Common myeloid progenitor, CD34-positive (primary cell): ENCODE measurements around the gene MS4A2.

Experiments used
- CTCF ChIA-PET: fragments of 350-600 bp; sonication (Branson Sonifier 250); formaldehyde crosslinking; loops from one replicate; lab custom pipeline; 2021; ENCODE audit warnings: antibody characterized with exemption; lab: Charles Lee
- POLR2A ChIA-PET: fragments of 350-600 bp; sonication (Branson Sonifier 250); formaldehyde crosslinking; loops from one replicate; lab custom pipeline; 2021; ENCODE audit warnings: antibody characterized with exemption; lab: Charles Lee
- DNase-seq, 3 donors: peaks; one replicate each; pipeline versions ENCODE4 v3.0.0 to v3.0.0-alpha.2; 2013
- H3K27ac ChIP-seq, 2 experiments: 1 replicate in 1 of 2; 2 replicates in 1 of 2; pipeline ENCODE4 v1.7.0; 2013; ENCODE audit warnings: inconsistent platforms in 2 of 2, low read length in 2 of 2, mild to moderate bottlenecking in 2 of 2, low read depth in 1 of 2, moderate library complexity in 1 of 2; ENCODE audit not compliant: severe bottlenecking in 2 of 2, insufficient read depth in 1 of 2, poor library complexity in 1 of 2
- H3K27me3 ChIP-seq, 5 experiments: replicated peaks in 2 of 5; 1 replicate in 3 of 5; 2 replicates in 2 of 5; pipeline versions ENCODE4 v1.6.1 to v1.7.0; 2013; ENCODE audit warnings: low read length in 4 of 5, mild to moderate bottlenecking in 2 of 5, moderate library complexity in 2 of 5, inconsistent platforms in 1 of 5; ENCODE audit not compliant: insufficient read depth in 5 of 5, control insufficient read depth in 4 of 5
- H3K36me3 ChIP-seq, 4 experiments: 1 replicate in 2 of 4; 2 replicates in 2 of 4; pipeline versions ENCODE4 v1.6.1 to v1.7.0; 2013; ENCODE audit warnings: low read length in 3 of 4, control low read depth in 1 of 4, mild to moderate bottlenecking in 1 of 4; ENCODE audit not compliant: control insufficient read depth in 4 of 4, insufficient read depth in 4 of 4
- H3K4me1 ChIP-seq, 4 experiments: 1 replicate in 3 of 4; 2 replicates in 1 of 4; pipeline versions ENCODE4 v1.6.1 to v1.7.1; 2013; ENCODE audit warnings: low read length in 3 of 4, mild to moderate bottlenecking in 3 of 4, control low read depth in 1 of 4, inconsistent platforms in 1 of 4, moderate library complexity in 1 of 4; ENCODE audit not compliant: control insufficient read depth in 4 of 4, insufficient read depth in 4 of 4; ENCODE audit errors: control extremely low read depth in 1 of 4
- H3K4me3 ChIP-seq, 7 experiments: 1 replicate in 4 of 7; 2 replicates in 3 of 7; pipeline versions ENCODE4 v1.5.1 to v1.7.0; 2013; ENCODE audit warnings: mild to moderate bottlenecking in 7 of 7, low read length in 6 of 7, moderate library complexity in 6 of 7, inconsistent platforms in 2 of 7, low read depth in 2 of 7, control low read depth in 1 of 7; ENCODE audit not compliant: insufficient read depth in 4 of 7, control insufficient read depth in 1 of 7; ENCODE audit errors: extremely low read depth in 1 of 7
- H3K9me3 ChIP-seq, 5 experiments: 1 replicate in 4 of 5; 2 replicates in 1 of 5; pipeline versions ENCODE4 v1.6.1 to v1.7.1; 2013; ENCODE audit warnings: low read length in 4 of 5, mild to moderate bottlenecking in 2 of 5, inconsistent platforms in 1 of 5, low read depth in 1 of 5, moderate library complexity in 1 of 5; ENCODE audit not compliant: control insufficient read depth in 4 of 5, insufficient read depth in 2 of 5; ENCODE audit errors: control extremely low read depth in 1 of 5
- WGBS: methylation state at CpG from one replicate; pipeline ENCODE4 v1.1.5; 2013; ENCODE audit not compliant: insufficient coverage; 5-methylcytosine and 5-hydroxymethylcytosine counted together

The MS4A2 gene

DNA sequence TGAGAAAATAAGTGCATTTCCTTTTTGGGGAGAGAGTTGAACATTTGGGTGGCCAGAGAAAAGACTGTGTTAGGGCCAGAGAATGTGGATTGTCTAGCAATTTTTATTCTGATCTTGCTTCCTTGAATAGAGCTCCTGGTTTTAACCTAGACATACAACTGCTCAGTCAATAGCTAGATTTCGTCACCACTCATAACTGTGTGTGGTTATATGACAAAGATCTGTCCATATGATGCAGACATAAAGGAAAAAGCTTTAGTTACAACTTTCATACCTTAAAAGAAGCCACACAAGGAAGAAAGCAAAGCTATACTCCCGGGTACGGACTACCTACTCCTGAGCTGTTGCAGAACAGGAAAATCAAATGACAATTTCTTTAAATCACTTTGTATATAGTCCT, 57.2 kb downstream of the MS4A2 start:
- POLR2A ChIA-PET: no interaction called here
- no peak for DNase-seq

More for the DNA sequence above, 57.2 kb downstream of the MS4A2 start:
- H3K4me3 ChIP-seq: no peak overlapping the region
- no peaks in the 10 kb centered on the region for H3K36me3 ChIP-seq
- H3K9me3 ChIP-seq: peaks cover 0 to 4% (median 0%) of the 10 kb centered on the region in 5 experiments
- no peaks in the 10 kb centered on the region for H3K4me1 ChIP-seq
- CTCF ChIA-PET: no interaction called here
- no peaks in the 10 kb centered on the region for H3K27me3 ChIP-seq
- no peak overlapping the region for H3K27ac ChIP-seq
- WGBS: no CpG with 5 or more reads among the region's 3 CpGs
